ENCODE measurements around the gene ATG9A.

The ATG9A gene

GRCh38 chr2:219274361-219274921 lies 45.0 kb upstream of the ATG9A start:
- Histone ChIP-seq H3K79me2 (ENCODE audit: low read length) (no peaks in the 10 kb centered on the region), H3K4me3 (ENCODE audit: low read length) (no peak overlapping the region), H3K36me3 (replicated peaks; ENCODE audit: low read depth, low read length) (no peaks in the 10 kb centered on the region), H3K4me2 (ENCODE audit: low read length) (no peak overlapping the region), H3K4me1 (ENCODE audit: low read length) (peaks cover 8% of the 10 kb centered on the region), H3K27ac (ENCODE audit: low read length) (no peak overlapping the region), H2AFZ (ENCODE audit: low read depth, low read length) (no peak overlapping the region), H4K20me1 (ENCODE audit: insufficient read depth, low read length) (no peaks in the 10 kb centered on the region), H3K9ac (ENCODE audit: low read length) (no peak overlapping the region), H3K9me3 (ENCODE audit: insufficient read depth, low read length) (no peaks in the 10 kb centered on the region), H3K27me3 (ENCODE audit: low read depth, low read length) (no peaks in the 10 kb centered on the region)
- TF ChIP-seq CTCF (IDR thresholded peaks at IDR 0.05; ENCODE audit: low read depth, low read length) (no peak), EZH2phosphoT487 (IDR thresholded peaks at IDR 0.05; ENCODE audit: low read depth) (no peak)

- Histone ChIP-seq H3K36me3 (replicated peaks; ENCODE audit: low read depth, low read length) (no peaks in the 10 kb centered on the region), H3K4me2 (ENCODE audit: low read length) (no peak overlapping the region), H3K79me2 (ENCODE audit: low read length) (no peaks in the 10 kb centered on the region), H3K4me1 (ENCODE audit: low read length) (peaks cover 8% of the 10 kb centered on the region), H3K9me3 (ENCODE audit: insufficient read depth, low read length) (no peaks in the 10 kb centered on the region), H2AFZ (ENCODE audit: low read depth, low read length) (no peak overlapping the region), H3K27ac (ENCODE audit: low read length) (no peak overlapping the region), H3K9ac (ENCODE audit: low read length) (no peak overlapping the region), H4K20me1 (ENCODE audit: insufficient read depth, low read length) (no peaks in the 10 kb centered on the region), H3K4me3 (ENCODE audit: low read length) (no peak overlapping the region), H3K27me3 (ENCODE audit: low read depth, low read length) (no peaks in the 10 kb centered on the region)
- TF ChIP-seq EZH2phosphoT487 (IDR thresholded peaks at IDR 0.05; ENCODE audit: low read depth): no peak
- no peak for TF ChIP-seq CTCF (IDR thresholded peaks at IDR 0.05; ENCODE audit: low read depth, low read length)
Observed at GRCh38 chr2:219273937-219274336, 44.5 kb upstream of the ATG9A start.

GRCh38 chr2:219272995-219273394 lies 43.6 kb upstream of the ATG9A start:
- Histone ChIP-seq H3K27me3 (ENCODE audit: low read depth, low read length) (no peaks in the 10 kb centered on the region), H4K20me1 (ENCODE audit: insufficient read depth, low read length) (no peaks in the 10 kb centered on the region), H3K36me3 (replicated peaks; ENCODE audit: low read depth, low read length) (no peaks in the 10 kb centered on the region), H3K4me3 (ENCODE audit: low read length) (no peak overlapping the region), H3K9ac (ENCODE audit: low read length) (no peak overlapping the region), H2AFZ (ENCODE audit: low read depth, low read length) (no peak overlapping the region), H3K79me2 (ENCODE audit: low read length) (no peaks in the 10 kb centered on the region), H3K27ac (ENCODE audit: low read length) (no peak overlapping the region), H3K4me1 (ENCODE audit: low read length) (no peaks in the 10 kb centered on the region), H3K9me3 (ENCODE audit: insufficient read depth, low read length) (no peaks in the 10 kb centered on the region), H3K4me2 (ENCODE audit: low read length) (no peak overlapping the region)
- TF ChIP-seq CTCF (IDR thresholded peaks at IDR 0.05; ENCODE audit: low read depth, low read length) (no peak), EZH2phosphoT487 (IDR thresholded peaks at IDR 0.05; ENCODE audit: low read depth) (no peak)

GRCh38 chr2:219272356-219272755 lies 42.9 kb upstream of the ATG9A start:
- Histone ChIP-seq H4K20me1 (ENCODE audit: insufficient read depth, low read length) (no peaks in the 10 kb centered on the region), H3K36me3 (replicated peaks; ENCODE audit: low read depth, low read length) (no peaks in the 10 kb centered on the region), H3K79me2 (ENCODE audit: low read length) (no peaks in the 10 kb centered on the region), H3K4me2 (ENCODE audit: low read length) (no peak overlapping the region), H3K4me1 (ENCODE audit: low read length) (no peaks in the 10 kb centered on the region), H2AFZ (ENCODE audit: low read depth, low read length) (no peak overlapping the region), H3K9me3 (ENCODE audit: insufficient read depth, low read length) (no peaks in the 10 kb centered on the region), H3K4me3 (ENCODE audit: low read length) (no peak overlapping the region), H3K27ac (ENCODE audit: low read length) (no peak overlapping the region), H3K27me3 (ENCODE audit: low read depth, low read length) (no peaks in the 10 kb centered on the region), H3K9ac (ENCODE audit: low read length) (no peak overlapping the region)
- no peak for TF ChIP-seq EZH2phosphoT487 (IDR thresholded peaks at IDR 0.05; ENCODE audit: low read depth)
- no peak for TF ChIP-seq CTCF (IDR thresholded peaks at IDR 0.05; ENCODE audit: low read depth, low read length)
